Heart left ventricle (tissue), 16 donors: ENCODE results near the gene ROBO1. TPM values are rescaled to one million over a fixed set of nuclear protein-coding genes. Genes with fewer than 3 reads are reported as not detected.

Experiments
- ATAC-seq, 4 donors: fragments of 200-7000 bp; cut with Tn5 transposase; one replicate each; pipeline ENCODE4 v1.9.1; 2020 to 2022; ENCODE audit warnings: moderate library complexity in 4 of 4, mild to moderate bottlenecking in 3 of 4, moderate number of reproducible peaks in 1 of 4
- DNase-seq, 5 donors: peaks; one replicate each; pipeline ENCODE4 v3.0.0-alpha.2; 2020
- H3K27ac ChIP-seq, 12 donors: fragments of 200-600 bp; sonication (generic) in 4 of 12; one replicate each; pipeline versions ENCODE4 v1.5.0 to v1.8.0; 2016 to 2022; ENCODE audit warnings: mild to moderate bottlenecking in 2 of 12
- H3K27me3 ChIP-seq, 9 donors: fragments of 200-600 bp; sonication (generic) in 2 of 9; one replicate each; pipeline versions ENCODE4 v1.5.1 to v1.8.0; 2016 to 2022; ENCODE audit warnings: mild to moderate bottlenecking in 3 of 9
- H3K36me3 ChIP-seq, 9 donors: fragments of 200-600 bp; sonication (generic) in 2 of 9; one replicate each; pipeline versions ENCODE4 v1.5.0 to v1.8.0; 2018 to 2022; ENCODE audit warnings: mild to moderate bottlenecking in 2 of 9
- H3K4me1 ChIP-seq, 12 donors: fragments of 200-600 bp; sonication (generic) in 4 of 12; one replicate each; pipeline versions ENCODE4 v1.5.0 to v1.8.0; 2016 to 2022; ENCODE audit warnings: mild to moderate bottlenecking in 3 of 12
- H3K4me3 ChIP-seq, 12 donors: fragments of 200-600 bp; sonication (generic) in 4 of 12; one replicate each; pipeline versions ENCODE4 v1.5.0 to v1.8.0; 2017 to 2022; ENCODE audit warnings: mild to moderate bottlenecking in 9 of 12, moderate library complexity in 4 of 12
- H3K9me3 ChIP-seq, 12 donors: fragments of 200-600 bp; sonication (generic) in 4 of 12; one replicate each; pipeline versions ENCODE4 v1.5.0 to v1.8.0; 2016 to 2022; ENCODE audit warnings: mild to moderate bottlenecking in 1 of 12
- CTCF ChIP-seq, 12 donors: fragments of 200-600 bp; sonication (generic) in 4 of 12; IDR thresholded peaks; one replicate each; pipeline versions ENCODE4 v1.5.0 to v1.8.0; 2018 to 2022; ENCODE audit warnings: antibody characterized with exemption in 12 of 12, mild to moderate bottlenecking in 5 of 12
- POLR2A ChIP-seq, 2 donors: fragments of 450-650 bp; IDR thresholded peaks; one replicate each; pipeline ENCODE4 v1.6.1; 2017; ENCODE audit warnings: antibody characterized with exemption in 2 of 2, mild to moderate bottlenecking in 2 of 2, moderate library complexity in 2 of 2
- WGBS, 4 donors: extraction: QIAGEN DNeasy Blood & Tissue Kit in 2 of 4; methylation state at CpG; one replicate each; pipeline versions ENCODE4 v1.1.5 to v1.1.7; 2013 to 2018; 5-methylcytosine and 5-hydroxymethylcytosine counted together
- intact Hi-C, 10 donors: fragments of 100-400 bp; cut with DNase I; formaldehyde crosslinking; loops; one replicate each; pipeline versions ENCODE4 v1.11.1 to v1.14.2; 2022
- polyA plus RNA-seq, 2 donors: library from polyadenylated mRNA; stranded (reverse); fragments of 200-250 nt; gene quantifications; one replicate each; pipeline ENCODE4 v1.2.3, GENCODE V29; 2013
- total RNA-seq, 9 donors: library from RNA; depleted of rRNA in 2 of 9; stranded (reverse); fragments of >200 nt in 2 of 9; fragmentation: NEBNext Ultra II Directional in 3 of 9; extraction: Animal tissue kit (Norgen Biotek cat#: 25700) in 3 of 9; gene quantifications; one replicate each; pipeline versions ENCODE4 v1.1.0 to v1.2.4, GENCODE V29; 2016 to 2023
- donor health status: ischemic (EF 13 %, LVEDD 7.1; RV severe dilation, severe dysfunction).
- donor health status: healthy with polysubstance abuse.
- donor health status: DM: no; HTN: yes; CAD: no.
- donor health status: DM: no; HTN: no; CAD: no.
- donor health status: ischemic (EF 25% LVEDD 6.9; RV normal size, moderate dysfunction).
- donor health status: ischemic (EF 25% LVEDD 5.7; RV mildly dilated, moderate dysfunction).
- donor health status: healthy.
- donor health status: DM: yes; HTN: yes; CAD: no.
- donor health status: ischemic (EF 35%, LVEDD 5.7; RV mildly dilated, moderate dysfunction).
- donor health status: nonischemic (EF 11% LVEDD 7.7; RV severe dilation, severe dysfunction).
- donor health status: DM: yes; HTN: yes; CAD: no.
- donor health status: PGD.
- donor health status: ischemic (EF 29% LVEDD 5.4; RV normal size, mild dysfunction).
- donor health status: nonischemic (EF 23%, LVEDD 6.1; RV moderate dilation, normal function).

Gene ROBO1
- total and polyA plus RNA-seq, 11 donors: 1.4 to 14.8 (median 5.7) TPM

GRCh38 chr3:79366414-79366813 lies 401.4 kb downstream of the ROBO1 start:
- TF ChIP-seq POLR2A (IDR thresholded peaks at IDR 0.05): no peak
- TF ChIP-seq CTCF (IDR thresholded peaks at IDR 0.05): no peak
- Histone ChIP-seq H3K4me1 (no peaks in the 10 kb centered on the region), H3K27me3 (no peaks in the 10 kb centered on the region), H3K4me3 (no peak overlapping the region), H3K9me3 (no peaks in the 10 kb centered on the region), H3K27ac (no peak overlapping the region), H3K36me3 (no peaks in the 10 kb centered on the region)
- ATAC-seq (peak in 2 of 4 donors; percentile 45 to 46), DNase-seq (no peak)
- 56 to 65% (median 62%) methylated on average over 8 of the region's 8 CpGs for WGBS, 4 donors
- intact Hi-C loops: loop anchor here in 2 of 10 donors (10.0 kb wide), 1 partner anchor 712 kb away; no protein-coding TSS in a partner anchor

- WGBS, 4 donors: 80 to 87% (median 83%) methylated on average over 5 of the region's 5 CpGs
- no peak for ATAC-seq
- Histone ChIP-seq H3K4me1 (no peaks in the 10 kb centered on the region), H3K27ac (no peak overlapping the region), H3K36me3 (no peaks in the 10 kb centered on the region), H3K27me3 (no peaks in the 10 kb centered on the region), H3K9me3 (no peaks in the 10 kb centered on the region), H3K4me3 (no peak overlapping the region)
- TF ChIP-seq CTCF (IDR thresholded peaks at IDR 0.05) (no peak), POLR2A (IDR thresholded peaks at IDR 0.05) (no peak)
- intact Hi-C loops: loop anchor here in 8 of 10 donors (5.0 to 10.0 kb wide), 4 partner anchors 277 to 710 kb away; no protein-coding TSS in a partner anchor
- no peak for DNase-seq
Measured at GRCh38 chr3:79364784-79365183, 403.0 kb downstream of the ROBO1 start.

GRCh38 chr3:79362571-79363270 lies 405.1 kb downstream of the ROBO1 start:
- no peaks in the 10 kb centered on the region for H3K36me3 ChIP-seq
- DNase-seq (no peak), ATAC-seq (no peak)
- H3K4me1 ChIP-seq: no peaks in the 10 kb centered on the region
- peak overlapping the region in 4 of 12 donors; percentile 1 to 31 (median 10) for H3K27ac ChIP-seq
- H3K9me3 ChIP-seq: no peaks in the 10 kb centered on the region
- H3K4me3 ChIP-seq: peak overlapping the region in 1 of 12 donors; percentile 26
- WGBS, 4 donors: 35 to 46% (median 45%) methylated on average over 3 of the region's 3 CpGs
- intact Hi-C loops: loop anchor here in 8 of 10 donors (5.0 to 10.0 kb wide), 4 partner anchors 275 to 708 kb away; no protein-coding TSS in a partner anchor
- no peaks in the 10 kb centered on the region for H3K27me3 ChIP-seq
- TF ChIP-seq CTCF (IDR thresholded peaks at IDR 0.05) (no peak), POLR2A (IDR thresholded peaks at IDR 0.05) (no peak)

- Histone ChIP-seq H3K4me1 (no peaks in the 10 kb centered on the region), H3K36me3 (no peaks in the 10 kb centered on the region), H3K27me3 (no peaks in the 10 kb centered on the region), H3K9me3 (no peaks in the 10 kb centered on the region), H3K27ac (peak overlapping the region in 1 of 12 donors; percentile 31), H3K4me3 (peak overlapping the region in 2 of 12 donors; percentile 1 to 26)
- DNase-seq (no peak), ATAC-seq (peak in 1 of 4 donors; percentile 69)
- TF ChIP-seq CTCF (IDR thresholded peaks at IDR 0.05): peak; percentile 53 to 81 (median 73)
- no peak for TF ChIP-seq POLR2A (IDR thresholded peaks at IDR 0.05)
- WGBS, 4 donors: 14 to 20% (median 19%) methylated on average over 7 of the region's 7 CpGs
- intact Hi-C loops: loop anchor here in 8 of 10 donors (1.0 to 10.0 kb wide), 7 partner anchors 275 to 707 kb away; no protein-coding TSS in a partner anchor
Measured at GRCh38 chr3:79361748-79362378, 405.9 kb downstream of the ROBO1 start.
